OCI-LY3 (cell line): ENCODE measurements around the gene PET100.

Source experiments
- H2AFZ ChIP-seq: fragments of 200-600, 300-600 bp; shearing (Covaris generic); 2 replicates; pipeline ENCODE4 v1.6.0; 2014; ENCODE audit warnings: antibody characterized with exemption, low read depth, low read length
- H3K27ac ChIP-seq: fragments of 200-600, 300-600 bp; sonication (generic); 2 replicates; pipeline ENCODE4 v1.5.1; 2014; ENCODE audit warnings: mild to moderate bottlenecking, low read length, moderate library complexity, mixed read lengths
- H3K27me3 ChIP-seq: fragments of 200-600, 300-600 bp; sonication (generic); 2 replicates; pipeline ENCODE4 v1.6.1; 2014; ENCODE audit warnings: low read depth, low read length, mixed read lengths
- H3K36me3 ChIP-seq: fragments of 200-600, 300-600 bp; sonication (generic); replicated peaks from 2 replicates; pipeline ENCODE3; 2014; ENCODE audit warnings: low read depth, low read length, mixed read lengths
- H3K4me1 ChIP-seq: fragments of 300-600, 200-600 bp; sonication (generic); 2 replicates; pipeline ENCODE4 v1.6.1; 2014; ENCODE audit warnings: low read length, mixed read lengths
- H3K4me2 ChIP-seq: fragments of 200-600, 300-600 bp; sonication (generic); 2 replicates; pipeline ENCODE4 v1.6.1; 2014; ENCODE audit warnings: low read length, mixed read lengths
- H3K4me3 ChIP-seq: fragments of 300-600, 200-600 bp; sonication (generic); 2 replicates; pipeline ENCODE4 v1.5.1; 2014; ENCODE audit warnings: antibody characterized with exemption, mild to moderate bottlenecking, low read length, moderate library complexity
- H3K79me2 ChIP-seq: fragments of 300-600, 200-600 bp; shearing (Covaris generic); 2 replicates; pipeline ENCODE4 v1.6.1; 2014; ENCODE audit warnings: mild to moderate bottlenecking, low read length, mixed read lengths
- H3K9ac ChIP-seq: fragments of 300-600, 200-600 bp; shearing (Covaris generic); 2 replicates; pipeline ENCODE4 v1.6.0; 2014; ENCODE audit warnings: mild to moderate bottlenecking, low read length, moderate library complexity
- H3K9me3 ChIP-seq: fragments of 200-600, 300-600 bp; shearing (Covaris generic); 2 replicates; pipeline ENCODE4 v1.6.1; 2014; ENCODE audit warnings: low read length, mixed read lengths; ENCODE audit not compliant: insufficient read depth
- H4K20me1 ChIP-seq: fragments of 200-600, 300-600 bp; sonication (generic); 2 replicates; pipeline ENCODE4 v1.6.1; 2016; ENCODE audit warnings: low read length, mixed read lengths; ENCODE audit not compliant: insufficient read depth
- CTCF ChIP-seq: fragments of 200-600, 300-600 bp; sonication (generic); IDR thresholded peaks from 2 replicates; pipeline ENCODE4 v1.5.1; 2014; ENCODE audit warnings: antibody characterized with exemption, low read length, low read depth
- EZH2phosphoT487 ChIP-seq: fragments of 200-600 bp; shearing (Covaris generic); IDR thresholded peaks from 2 replicates; pipeline ENCODE4 v1.6.1; 2018; ENCODE audit warnings: antibody characterized with exemption, mixed run types, low read depth

PET100 gene

GRCh38 chr19:7680606-7681339, 51.2 kb downstream of the PET100 start, which contains the start of gene TRAPPC5:
TSS of gene TRAPPC5 (plus strand) at chr19:7680833. CDS start at chr19:7682254, 1,421 bp downstream.
- TF ChIP-seq EZH2phosphoT487 = no peak
- TF ChIP-seq CTCF = peak; percentile 89
- Histone ChIP-seq H3K79me2 (peaks cover 15% of the 10 kb centered on the region), H3K27me3 (peaks cover 28% of the 10 kb centered on the region), H3K27ac (peak within 1 kb of the TSS; percentile 50), H3K4me3 (peak within 1 kb of the TSS; percentile 90), H3K9ac (peak within 1 kb of the TSS; percentile 93), H3K4me2 (peak within 1 kb of the TSS; percentile 90), H3K4me1 (peaks cover 25% of the 10 kb centered on the region), H3K36me3 (peaks cover 13% of the 10 kb centered on the region), H2AFZ (peak within 1 kb of the TSS; percentile 95), H3K9me3 (no peaks in the 10 kb centered on the region), H4K20me1 (no peaks in the 10 kb centered on the region)
